Measurements from ENCODE around the gene ECE2. TPM values are rescaled to one million over a fixed set of nuclear protein-coding genes. Genes with fewer than 3 reads are reported as not detected.
A peak's percentile ranks its signal among the peaks of the same experiment; 100 is the strongest.

Gene ECE2
- total RNA-seq, 1 experiment from 2014 or later, result 0.46 TPM

DNA sequence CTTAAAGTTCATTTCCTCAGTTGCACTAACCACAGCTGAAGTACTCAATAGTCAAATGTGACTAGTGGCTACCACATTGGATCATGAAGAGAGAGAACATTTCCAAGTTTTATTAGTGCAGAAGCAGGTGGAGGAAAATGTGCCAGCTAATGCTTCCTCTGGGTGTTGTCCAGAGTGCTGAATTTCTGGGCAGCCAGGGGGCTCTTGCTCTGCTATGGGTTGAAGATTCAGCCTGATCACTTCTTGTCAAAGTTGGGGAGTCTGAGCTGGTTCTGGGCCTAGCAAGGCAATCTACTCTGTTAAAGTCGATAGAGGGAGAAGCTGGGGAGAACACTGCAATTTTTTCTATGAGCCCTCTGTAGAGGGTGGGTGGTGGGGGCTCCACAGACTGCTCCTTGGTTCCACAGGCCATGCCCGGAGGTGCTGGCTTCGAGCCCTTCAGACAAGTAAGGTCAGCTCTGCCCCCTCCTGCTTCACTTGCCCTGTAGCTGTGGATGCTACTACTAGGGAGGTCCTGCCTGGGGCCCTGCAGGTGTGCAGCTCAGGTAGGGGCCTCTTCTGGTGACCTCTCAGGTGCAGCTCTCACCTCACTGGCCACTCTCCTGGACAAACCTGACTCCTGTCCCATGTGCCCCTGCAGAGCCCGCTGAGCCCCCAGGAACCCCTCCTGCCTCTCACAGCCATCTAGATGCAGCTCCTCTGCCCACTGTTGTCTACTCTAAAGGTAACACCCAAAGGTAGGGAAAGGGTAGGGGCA lies 35.3 kb upstream of the ECE2 start:
- Mint-ChIP-seq H3K4me1 (peaks cover 3% of the 10 kb centered on the region; the same call in 1 of the 2 replicates), H3K27ac (no peak overlapping the region), H3K36me3 (peaks cover 18% of the 10 kb centered on the region), H3K4me3 (no peak overlapping the region), H3K9me3 (no peaks in the 10 kb centered on the region), H3K27me3 (ENCODE audit: low read depth) (peaks cover 3% of the 10 kb centered on the region)
- peak; percentile 42 for DNase-seq (ENCODE audit: low spot score)
- TF ChIP-seq FOXP1 (CRISPR knock-in tag; IDR thresholded peaks at IDR 0.05; ENCODE audit: borderline replicate concordance) (no peak), GABPB1 (CRISPR knock-in tag; IDR thresholded peaks at IDR 0.05) (no peak), CREB1 (CRISPR knock-in tag; IDR thresholded peaks at IDR 0.05) (no peak)
- TF ChIP-seq, protein P1, sequence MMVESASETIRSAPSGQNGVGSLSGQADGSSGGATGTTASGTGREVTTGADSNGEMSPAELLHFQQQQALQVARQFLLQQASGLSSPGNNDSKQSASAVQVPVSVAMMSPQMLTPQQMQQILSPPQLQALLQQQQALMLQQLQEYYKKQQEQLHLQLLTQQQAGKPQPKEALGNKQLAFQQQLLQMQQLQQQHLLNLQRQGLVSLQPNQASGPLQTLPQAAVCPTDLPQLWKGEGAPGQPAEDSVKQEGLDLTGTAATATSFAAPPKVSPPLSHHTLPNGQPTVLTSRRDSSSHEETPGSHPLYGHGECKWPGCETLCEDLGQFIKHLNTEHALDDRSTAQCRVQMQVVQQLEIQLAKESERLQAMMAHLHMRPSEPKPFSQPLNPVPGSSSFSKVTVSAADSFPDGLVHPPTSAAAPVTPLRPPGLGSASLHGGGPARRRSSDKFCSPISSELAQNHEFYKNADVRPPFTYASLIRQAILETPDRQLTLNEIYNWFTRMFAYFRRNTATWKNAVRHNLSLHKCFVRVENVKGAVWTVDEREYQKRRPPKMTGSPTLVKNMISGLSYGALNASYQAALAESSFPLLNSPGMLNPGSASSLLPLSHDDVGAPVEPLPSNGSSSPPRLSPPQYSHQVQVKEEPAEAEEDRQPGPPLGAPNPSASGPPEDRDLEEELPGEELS (CRISPR knock-in tag; IDR thresholded peaks at IDR 0.05), result no peak
- TF ChIP-seq, protein P2, sequence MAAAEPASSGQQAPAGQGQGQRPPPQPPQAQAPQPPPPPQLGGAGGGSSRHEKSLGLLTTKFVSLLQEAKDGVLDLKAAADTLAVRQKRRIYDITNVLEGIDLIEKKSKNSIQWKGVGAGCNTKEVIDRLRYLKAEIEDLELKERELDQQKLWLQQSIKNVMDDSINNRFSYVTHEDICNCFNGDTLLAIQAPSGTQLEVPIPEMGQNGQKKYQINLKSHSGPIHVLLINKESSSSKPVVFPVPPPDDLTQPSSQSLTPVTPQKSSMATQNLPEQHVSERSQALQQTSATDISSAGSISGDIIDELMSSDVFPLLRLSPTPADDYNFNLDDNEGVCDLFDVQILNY (CRISPR knock-in tag; IDR thresholded peaks at IDR 0.05), result no peak
- ChIA-PET POLR2A (interaction anchor here (0.6 to 2.0 kb wide), 5 partner anchors 13 to 54 kb away, joined by 3 to 6 read pairs (median 5); partner anchors contain the start of genes ABCF3 and CAMK2N2), CTCF (interaction anchor here (1.0 to 7.5 kb wide), 7 partner anchors 10 to 345 kb away, joined by 3 to 88 read pairs (median 5); partner anchors contain the start of genes CAMK2N2, EEF1AKMT4 and VWA5B2)
- peak; percentile 18 for ATAC-seq

DNA sequence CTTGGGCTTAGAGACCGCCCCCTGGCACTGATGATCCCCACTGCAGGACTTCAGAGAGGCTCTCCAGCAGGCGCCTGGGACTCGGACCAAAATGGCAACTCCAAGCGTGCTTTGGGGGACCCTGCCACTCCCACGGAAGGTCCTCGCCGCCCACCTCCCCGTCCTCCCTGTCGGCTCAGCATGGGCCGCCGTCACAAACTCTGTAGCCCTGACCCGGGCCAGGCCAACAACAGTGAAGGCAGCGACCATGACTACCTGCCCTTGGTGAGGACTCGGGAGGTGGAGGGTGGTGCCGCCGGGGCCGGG lies 34.7 kb upstream of the ECE2 start:
- DNase-seq (ENCODE audit: low spot score), result no peak
- H3K9me3 Mint-ChIP-seq, result no peaks in the 10 kb centered on the region
- H3K36me3 Mint-ChIP-seq, result peaks cover 21% of the 10 kb centered on the region
- peaks cover 3% of the 10 kb centered on the region for H3K27me3 Mint-ChIP-seq (ENCODE audit: low read depth)
- H3K4me3 Mint-ChIP-seq, result peak overlapping the region; percentile 12; the same call in 1 of the 2 replicates
- no peak overlapping the region for H3K27ac Mint-ChIP-seq
- ChIA-PET POLR2A (interaction anchor here (0.6 to 2.0 kb wide), 4 partner anchors 14 to 55 kb away, joined by 3 to 6 read pairs (median 5); partner anchors contain the start of genes ABCF3 and CAMK2N2), CTCF (interaction anchor here (1.0 to 7.5 kb wide), 6 partner anchors 9 to 345 kb away, joined by 3 to 88 read pairs (median 6); partner anchors contain the start of genes CAMK2N2, EEF1AKMT4 and VWA5B2)
- peak; percentile 16 for ATAC-seq
- H3K4me1 Mint-ChIP-seq, result peaks cover 3% of the 10 kb centered on the region; the same call in 1 of the 2 replicates
- TF ChIP-seq, protein P3, sequence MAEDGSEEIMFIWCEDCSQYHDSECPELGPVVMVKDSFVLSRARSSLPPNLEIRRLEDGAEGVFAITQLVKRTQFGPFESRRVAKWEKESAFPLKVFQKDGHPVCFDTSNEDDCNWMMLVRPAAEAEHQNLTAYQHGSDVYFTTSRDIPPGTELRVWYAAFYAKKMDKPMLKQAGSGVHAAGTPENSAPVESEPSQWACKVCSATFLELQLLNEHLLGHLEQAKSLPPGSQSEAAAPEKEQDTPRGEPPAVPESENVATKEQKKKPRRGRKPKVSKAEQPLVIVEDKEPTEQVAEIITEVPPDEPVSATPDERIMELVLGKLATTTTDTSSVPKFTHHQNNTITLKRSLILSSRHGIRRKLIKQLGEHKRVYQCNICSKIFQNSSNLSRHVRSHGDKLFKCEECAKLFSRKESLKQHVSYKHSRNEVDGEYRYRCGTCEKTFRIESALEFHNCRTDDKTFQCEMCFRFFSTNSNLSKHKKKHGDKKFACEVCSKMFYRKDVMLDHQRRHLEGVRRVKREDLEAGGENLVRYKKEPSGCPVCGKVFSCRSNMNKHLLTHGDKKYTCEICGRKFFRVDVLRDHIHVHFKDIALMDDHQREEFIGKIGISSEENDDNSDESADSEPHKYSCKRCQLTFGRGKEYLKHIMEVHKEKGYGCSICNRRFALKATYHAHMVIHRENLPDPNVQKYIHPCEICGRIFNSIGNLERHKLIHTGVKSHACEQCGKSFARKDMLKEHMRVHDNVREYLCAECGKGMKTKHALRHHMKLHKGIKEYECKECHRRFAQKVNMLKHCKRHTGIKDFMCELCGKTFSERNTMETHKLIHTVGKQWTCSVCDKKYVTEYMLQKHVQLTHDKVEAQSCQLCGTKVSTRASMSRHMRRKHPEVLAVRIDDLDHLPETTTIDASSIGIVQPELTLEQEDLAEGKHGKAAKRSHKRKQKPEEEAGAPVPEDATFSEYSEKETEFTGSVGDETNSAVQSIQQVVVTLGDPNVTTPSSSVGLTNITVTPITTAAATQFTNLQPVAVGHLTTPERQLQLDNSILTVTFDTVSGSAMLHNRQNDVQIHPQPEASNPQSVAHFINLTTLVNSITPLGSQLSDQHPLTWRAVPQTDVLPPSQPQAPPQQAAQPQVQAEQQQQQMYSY (CRISPR knock-in tag; IDR thresholded peaks at IDR 0.05), result no peak
- TF ChIP-seq, protein P4, sequence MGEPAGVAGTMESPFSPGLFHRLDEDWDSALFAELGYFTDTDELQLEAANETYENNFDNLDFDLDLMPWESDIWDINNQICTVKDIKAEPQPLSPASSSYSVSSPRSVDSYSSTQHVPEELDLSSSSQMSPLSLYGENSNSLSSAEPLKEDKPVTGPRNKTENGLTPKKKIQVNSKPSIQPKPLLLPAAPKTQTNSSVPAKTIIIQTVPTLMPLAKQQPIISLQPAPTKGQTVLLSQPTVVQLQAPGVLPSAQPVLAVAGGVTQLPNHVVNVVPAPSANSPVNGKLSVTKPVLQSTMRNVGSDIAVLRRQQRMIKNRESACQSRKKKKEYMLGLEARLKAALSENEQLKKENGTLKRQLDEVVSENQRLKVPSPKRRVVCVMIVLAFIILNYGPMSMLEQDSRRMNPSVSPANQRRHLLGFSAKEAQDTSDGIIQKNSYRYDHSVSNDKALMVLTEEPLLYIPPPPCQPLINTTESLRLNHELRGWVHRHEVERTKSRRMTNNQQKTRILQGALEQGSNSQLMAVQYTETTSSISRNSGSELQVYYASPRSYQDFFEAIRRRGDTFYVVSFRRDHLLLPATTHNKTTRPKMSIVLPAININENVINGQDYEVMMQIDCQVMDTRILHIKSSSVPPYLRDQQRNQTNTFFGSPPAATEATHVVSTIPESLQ (CRISPR knock-in tag; IDR thresholded peaks at IDR 0.05), result no peak
- TF ChIP-seq ELF4 (CRISPR knock-in tag; IDR thresholded peaks at IDR 0.05; ENCODE audit: low read depth), result no peak
- no peak for TF ChIP-seq FOXK1 (CRISPR knock-in tag; IDR thresholded peaks at IDR 0.05)
- TF ChIP-seq, protein P5, sequence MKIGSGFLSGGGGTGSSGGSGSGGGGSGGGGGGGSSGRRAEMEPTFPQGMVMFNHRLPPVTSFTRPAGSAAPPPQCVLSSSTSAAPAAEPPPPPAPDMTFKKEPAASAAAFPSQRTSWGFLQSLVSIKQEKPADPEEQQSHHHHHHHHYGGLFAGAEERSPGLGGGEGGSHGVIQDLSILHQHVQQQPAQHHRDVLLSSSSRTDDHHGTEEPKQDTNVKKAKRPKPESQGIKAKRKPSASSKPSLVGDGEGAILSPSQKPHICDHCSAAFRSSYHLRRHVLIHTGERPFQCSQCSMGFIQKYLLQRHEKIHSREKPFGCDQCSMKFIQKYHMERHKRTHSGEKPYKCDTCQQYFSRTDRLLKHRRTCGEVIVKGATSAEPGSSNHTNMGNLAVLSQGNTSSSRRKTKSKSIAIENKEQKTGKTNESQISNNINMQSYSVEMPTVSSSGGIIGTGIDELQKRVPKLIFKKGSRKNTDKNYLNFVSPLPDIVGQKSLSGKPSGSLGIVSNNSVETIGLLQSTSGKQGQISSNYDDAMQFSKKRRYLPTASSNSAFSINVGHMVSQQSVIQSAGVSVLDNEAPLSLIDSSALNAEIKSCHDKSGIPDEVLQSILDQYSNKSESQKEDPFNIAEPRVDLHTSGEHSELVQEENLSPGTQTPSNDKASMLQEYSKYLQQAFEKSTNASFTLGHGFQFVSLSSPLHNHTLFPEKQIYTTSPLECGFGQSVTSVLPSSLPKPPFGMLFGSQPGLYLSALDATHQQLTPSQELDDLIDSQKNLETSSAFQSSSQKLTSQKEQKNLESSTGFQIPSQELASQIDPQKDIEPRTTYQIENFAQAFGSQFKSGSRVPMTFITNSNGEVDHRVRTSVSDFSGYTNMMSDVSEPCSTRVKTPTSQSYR (CRISPR knock-in tag; IDR thresholded peaks at IDR 0.05), result no peak
- TF ChIP-seq, protein P6, sequence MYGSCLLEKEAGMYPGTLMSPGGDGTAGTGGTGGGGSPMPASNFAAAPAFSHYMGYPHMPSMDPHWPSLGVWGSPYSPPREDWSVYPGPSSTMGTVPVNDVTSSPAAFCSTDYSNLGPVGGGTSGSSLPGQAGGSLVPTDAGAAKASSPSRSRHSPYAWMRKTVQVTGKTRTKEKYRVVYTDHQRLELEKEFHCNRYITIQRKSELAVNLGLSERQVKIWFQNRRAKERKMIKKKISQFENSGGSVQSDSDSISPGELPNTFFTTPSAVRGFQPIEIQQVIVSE (CRISPR knock-in tag; IDR thresholded peaks at IDR 0.05; ENCODE audit: borderline replicate concordance), result no peak
- no peak for TF ChIP-seq RELA (CRISPR knock-in tag; IDR thresholded peaks at IDR 0.05; ENCODE audit: borderline replicate concordance)
- no peak for TF ChIP-seq ZNF423 (CRISPR knock-in tag; IDR thresholded peaks at IDR 0.05)
- TF ChIP-seq, protein P7, sequence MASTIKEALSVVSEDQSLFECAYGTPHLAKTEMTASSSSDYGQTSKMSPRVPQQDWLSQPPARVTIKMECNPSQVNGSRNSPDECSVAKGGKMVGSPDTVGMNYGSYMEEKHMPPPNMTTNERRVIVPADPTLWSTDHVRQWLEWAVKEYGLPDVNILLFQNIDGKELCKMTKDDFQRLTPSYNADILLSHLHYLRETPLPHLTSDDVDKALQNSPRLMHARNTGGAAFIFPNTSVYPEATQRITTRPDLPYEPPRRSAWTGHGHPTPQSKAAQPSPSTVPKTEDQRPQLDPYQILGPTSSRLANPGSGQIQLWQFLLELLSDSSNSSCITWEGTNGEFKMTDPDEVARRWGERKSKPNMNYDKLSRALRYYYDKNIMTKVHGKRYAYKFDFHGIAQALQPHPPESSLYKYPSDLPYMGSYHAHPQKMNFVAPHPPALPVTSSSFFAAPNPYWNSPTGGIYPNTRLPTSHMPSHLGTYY (CRISPR knock-in tag; IDR thresholded peaks at IDR 0.05), result no peak

Data from WTC11 (cell line).